Skin of body (tissue), 2 donors: ENCODE data around the gene FOXP1. TPM values are rescaled to one million over a fixed set of nuclear protein-coding genes. Genes with fewer than 3 reads are reported as not detected.

Experiments
- DNase-seq: peaks from one replicate; lab custom pipeline; 2025; lab: John Stamatoyannopoulos, UW
- total RNA-seq: library from RNA; depleted of rRNA; stranded (reverse); fragments of >200 nt; gene quantifications from one replicate; pipeline ENCODE4 v1.2.3, GENCODE V29; 2014

The FOXP1 gene
- total RNA-seq, 1 donor from 2014 or later = 56.7 TPM

- no peak for DNase-seq
These were observed 363.5 kb downstream of the FOXP1 start for GRCh38 chr3:71219744-71220638.

GRCh38 chr3:71218508-71218907, 365.0 kb downstream of the FOXP1 start:
- DNase-seq = no peak

- DNase-seq = no peak
These were observed 365.8 kb downstream of the FOXP1 start for GRCh38 chr3:71217640-71218222.

GRCh38 chr3:71215351-71215750, 368.2 kb downstream of the FOXP1 start:
- no peak for DNase-seq

GRCh38 chr3:71214797-71215196, 368.7 kb downstream of the FOXP1 start:
- DNase-seq = no peak

GRCh38 chr3:71214016-71214415, 369.5 kb downstream of the FOXP1 start:
- DNase-seq = no peak

- DNase-seq = no peak
These were observed 372.4 kb downstream of the FOXP1 start for GRCh38 chr3:71211083-71211482.

- no peak for DNase-seq
These were observed 373.1 kb downstream of the FOXP1 start for GRCh38 chr3:71210257-71211007.

- no peak for DNase-seq
These were observed 375.1 kb downstream of the FOXP1 start for GRCh38 chr3:71208211-71209095.

GRCh38 chr3:71207632-71208031, 375.9 kb downstream of the FOXP1 start:
- DNase-seq = no peak

- DNase-seq = peak; percentile 5
These were observed 377.0 kb downstream of the FOXP1 start for GRCh38 chr3:71206305-71207165.

- DNase-seq = no peak
These were observed 379.6 kb downstream of the FOXP1 start for GRCh38 chr3:71203727-71204488.

- peak; percentile 22 for DNase-seq
These were observed 380.5 kb downstream of the FOXP1 start for GRCh38 chr3:71202848-71203533.

GRCh38 chr3:71201939-71202338, 381.6 kb downstream of the FOXP1 start:
- peak; percentile 45 for DNase-seq

- DNase-seq = no peak
These were observed 385.5 kb downstream of the FOXP1 start for GRCh38 chr3:71197841-71198565.

GRCh38 chr3:71195492-71195891, 388.0 kb downstream of the FOXP1 start:
- no peak for DNase-seq

GRCh38 chr3:71194785-71195184, 388.7 kb downstream of the FOXP1 start:
- DNase-seq = no peak

GRCh38 chr3:71191031-71191482, 392.5 kb downstream of the FOXP1 start:
- DNase-seq = no peak
